Upper lobe of right lung (tissue), 1 donor: ENCODE data around the gene CROCC2. TPM values are rescaled to one million over a fixed set of nuclear protein-coding genes. Genes with fewer than 3 reads are reported as not detected.
A peak's percentile ranks its signal among the peaks of the same experiment; 100 is the strongest.

Experiments used
- ATAC-seq: fragments of 200-7000 bp; cut with Tn5 transposase; one replicate; pipeline ENCODE4 v1.9.1; 2020; ENCODE audit warnings: mild to moderate bottlenecking, moderate library complexity
- DNase-seq: peaks from one replicate; pipeline ENCODE4 v3.0.0-alpha.2; 2020
- H3K27ac ChIP-seq: fragments of 200-600 bp; one replicate; pipeline ENCODE4 v1.8.0; 2022
- H3K27me3 ChIP-seq: fragments of 200-600 bp; one replicate; pipeline ENCODE4 v1.8.0; 2022; ENCODE audit warnings: mild to moderate bottlenecking
- H3K36me3 ChIP-seq: fragments of 200-600 bp; one replicate; pipeline ENCODE4 v1.8.0; 2022
- H3K4me1 ChIP-seq: fragments of 200-600 bp; one replicate; pipeline ENCODE4 v1.8.0; 2022
- H3K4me3 ChIP-seq: fragments of 200-600 bp; one replicate; pipeline ENCODE4 v1.8.0; 2022; ENCODE audit warnings: mild to moderate bottlenecking
- H3K9me3 ChIP-seq: fragments of 200-600 bp; one replicate; pipeline ENCODE4 v1.8.0; 2022
- CTCF ChIP-seq: fragments of 200-600 bp; IDR thresholded peaks from one replicate; pipeline ENCODE4 v1.8.0; 2022; ENCODE audit warnings: antibody characterized with exemption
- intact Hi-C: fragments of 100-400 bp; cut with DNase I; formaldehyde crosslinking; loops from one replicate; pipeline ENCODE4 v1.11.0; 2022
- total RNA-seq: library from RNA; stranded (reverse); fragmentation: NEBNext Ultra II Directional; extraction: Animal tissue kit (Norgen Biotek cat#: 25700); gene quantifications from one replicate; pipeline ENCODE4 v1.2.1, GENCODE V29; 2021
- donor health status: DM: no; HTN: yes; CAD: no; lungs with severe emphysema.

Gene CROCC2
- total RNA-seq, 1 donor from 2014 or later, result 0.26 TPM

GRCh38 chr2:240926516-240927389 is 20.6 kb downstream of the CROCC2 start:
- intact Hi-C loops, result no loop called here
- no peaks in the 10 kb centered on the region for H3K4me1 ChIP-seq
- TF ChIP-seq CTCF, result no peak
- no peak for ATAC-seq
- no peaks in the 10 kb centered on the region for H3K9me3 ChIP-seq
- no peaks in the 10 kb centered on the region for H3K36me3 ChIP-seq
- peak overlapping the region; percentile 49 for H3K27ac ChIP-seq
- peak; percentile 63 for DNase-seq
- H3K27me3 ChIP-seq, result no peaks in the 10 kb centered on the region
- peak overlapping the region; percentile 9 for H3K4me3 ChIP-seq

- no peaks in the 10 kb centered on the region for H3K4me1 ChIP-seq
- TF ChIP-seq CTCF, result no peak
- H3K36me3 ChIP-seq, result no peaks in the 10 kb centered on the region
- H3K27ac ChIP-seq, result no peak overlapping the region
- H3K9me3 ChIP-seq, result no peaks in the 10 kb centered on the region
- peak overlapping the region; percentile 9 for H3K4me3 ChIP-seq
- DNase-seq (no peak), ATAC-seq (no peak)
- intact Hi-C loops, result no loop called here
- no peaks in the 10 kb centered on the region for H3K27me3 ChIP-seq
These were observed 21.2 kb downstream of the CROCC2 start for GRCh38 chr2:240927390-240927781.

- H3K9me3 ChIP-seq, result no peaks in the 10 kb centered on the region
- no peak overlapping the region for H3K27ac ChIP-seq
- no peaks in the 10 kb centered on the region for H3K4me1 ChIP-seq
- DNase-seq (peak; percentile 45), ATAC-seq (no peak)
- intact Hi-C loops, result no loop called here
- no peak for TF ChIP-seq CTCF
- H3K27me3 ChIP-seq, result no peaks in the 10 kb centered on the region
- H3K4me3 ChIP-seq, result no peak overlapping the region
- no peaks in the 10 kb centered on the region for H3K36me3 ChIP-seq
These were observed 22.6 kb downstream of the CROCC2 start for GRCh38 chr2:240928476-240929363.

GRCh38 chr2:240929364-240930095 is 23.4 kb downstream of the CROCC2 start:
- no peaks in the 10 kb centered on the region for H3K36me3 ChIP-seq
- TF ChIP-seq CTCF, result no peak
- intact Hi-C loops, result no loop called here
- no peaks in the 10 kb centered on the region for H3K27me3 ChIP-seq
- no peak overlapping the region for H3K4me3 ChIP-seq
- ATAC-seq (no peak), DNase-seq (peak; percentile 41)
- no peaks in the 10 kb centered on the region for H3K9me3 ChIP-seq
- no peak overlapping the region for H3K27ac ChIP-seq
- no peaks in the 10 kb centered on the region for H3K4me1 ChIP-seq

GRCh38 chr2:240930096-240930630 is 24.0 kb downstream of the CROCC2 start:
- DNase-seq (peak; percentile 62), ATAC-seq (no peak)
- Histone ChIP-seq H3K27me3 (no peaks in the 10 kb centered on the region), H3K4me3 (no peak overlapping the region), H3K36me3 (no peaks in the 10 kb centered on the region), H3K27ac (no peak overlapping the region), H3K4me1 (no peaks in the 10 kb centered on the region), H3K9me3 (no peaks in the 10 kb centered on the region)
- intact Hi-C loops, result no loop called here
- TF ChIP-seq CTCF, result no peak
